ENCODE measurements around the gene ATP9B.

The ATP9B gene

GRCh38 chr18:79416677-79417052, 347.5 kb downstream of the ATP9B start:
- DNase-seq, result no peak

DNA sequence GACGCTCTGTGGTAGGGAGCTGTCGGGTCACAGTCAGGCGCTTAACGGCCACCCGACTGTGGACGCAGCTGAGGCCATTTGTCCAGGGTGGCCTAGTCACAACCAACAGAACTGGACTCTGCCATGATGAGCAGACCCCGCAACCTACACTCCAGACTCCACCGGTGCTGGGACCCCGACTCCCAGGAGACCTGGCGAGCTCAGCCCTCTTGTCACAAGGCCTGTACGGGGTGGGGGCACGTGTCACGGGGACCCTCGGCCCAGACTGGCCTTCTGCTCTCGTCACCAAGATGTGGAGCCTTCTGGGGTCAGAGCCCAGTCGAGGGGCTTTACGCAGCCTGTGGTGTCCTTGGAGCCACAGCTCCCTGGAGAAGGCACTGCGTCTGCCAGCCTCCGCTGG, 349.0 kb downstream of the ATP9B start:
- no peak for DNase-seq

GRCh38 chr18:79418642-79419041, 349.4 kb downstream of the ATP9B start:
- DNase-seq, result no peak

DNA sequence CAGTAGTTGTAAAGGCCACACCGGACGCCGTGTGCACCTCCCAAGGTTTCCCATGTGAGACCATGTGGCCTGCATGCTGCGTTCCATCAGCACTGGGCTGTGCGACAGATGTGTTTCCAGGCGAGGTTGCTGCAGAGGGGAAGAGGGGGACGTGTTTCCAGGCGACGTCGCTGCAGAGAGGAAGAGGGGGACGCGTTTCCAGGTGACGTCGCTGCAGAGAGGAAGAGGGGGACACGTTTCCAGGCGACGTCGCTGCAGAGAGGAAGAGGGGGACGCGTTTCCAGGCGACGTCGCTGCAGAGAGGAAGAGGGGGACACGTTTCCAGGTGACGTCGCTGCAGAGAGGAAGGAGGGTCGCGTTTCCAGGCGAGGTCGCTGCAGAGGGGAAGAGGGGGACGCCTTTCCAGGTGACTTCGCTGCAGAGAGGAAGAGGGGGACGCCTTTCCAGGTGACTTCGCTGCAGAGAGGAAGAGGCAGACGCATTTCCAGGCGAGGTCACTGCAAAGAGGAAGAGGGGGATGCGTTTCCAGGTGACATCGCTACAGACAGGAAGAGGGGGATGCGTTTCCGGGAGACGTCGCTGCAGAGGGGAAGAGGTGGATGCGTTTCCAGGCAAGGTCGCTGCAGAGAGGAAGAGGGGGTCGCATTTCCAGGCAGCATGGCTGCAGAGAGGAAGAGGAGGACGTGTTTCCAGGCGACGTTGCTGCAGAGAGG, 351.0 kb downstream of the ATP9B start:
- no peak for DNase-seq

GRCh38 chr18:79421275-79421857, 352.2 kb downstream of the ATP9B start:
- no peak for DNase-seq

GRCh38 chr18:79422022-79422782, 353.0 kb downstream of the ATP9B start:
- no peak for DNase-seq

DNA sequence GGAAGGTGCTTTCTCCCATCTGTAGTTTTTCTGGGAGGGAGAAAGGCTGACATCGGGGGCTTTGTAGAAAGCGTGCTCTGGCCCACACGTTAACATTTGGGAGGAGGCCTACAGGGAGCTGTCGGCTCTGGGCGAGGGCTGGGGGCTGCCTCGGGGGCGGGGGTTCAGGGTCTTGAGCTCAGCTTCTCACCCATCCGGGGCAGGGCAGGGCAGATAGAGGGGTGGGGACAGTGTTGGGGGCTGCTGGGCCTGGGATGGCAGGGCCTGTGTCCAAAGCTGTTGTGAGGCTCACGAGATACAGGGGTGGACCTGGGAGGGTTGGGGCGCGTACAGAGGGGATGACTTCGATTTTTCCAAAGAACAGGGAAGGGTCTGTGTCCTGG, 353.6 kb downstream of the ATP9B start:
- no peak for DNase-seq

DNA sequence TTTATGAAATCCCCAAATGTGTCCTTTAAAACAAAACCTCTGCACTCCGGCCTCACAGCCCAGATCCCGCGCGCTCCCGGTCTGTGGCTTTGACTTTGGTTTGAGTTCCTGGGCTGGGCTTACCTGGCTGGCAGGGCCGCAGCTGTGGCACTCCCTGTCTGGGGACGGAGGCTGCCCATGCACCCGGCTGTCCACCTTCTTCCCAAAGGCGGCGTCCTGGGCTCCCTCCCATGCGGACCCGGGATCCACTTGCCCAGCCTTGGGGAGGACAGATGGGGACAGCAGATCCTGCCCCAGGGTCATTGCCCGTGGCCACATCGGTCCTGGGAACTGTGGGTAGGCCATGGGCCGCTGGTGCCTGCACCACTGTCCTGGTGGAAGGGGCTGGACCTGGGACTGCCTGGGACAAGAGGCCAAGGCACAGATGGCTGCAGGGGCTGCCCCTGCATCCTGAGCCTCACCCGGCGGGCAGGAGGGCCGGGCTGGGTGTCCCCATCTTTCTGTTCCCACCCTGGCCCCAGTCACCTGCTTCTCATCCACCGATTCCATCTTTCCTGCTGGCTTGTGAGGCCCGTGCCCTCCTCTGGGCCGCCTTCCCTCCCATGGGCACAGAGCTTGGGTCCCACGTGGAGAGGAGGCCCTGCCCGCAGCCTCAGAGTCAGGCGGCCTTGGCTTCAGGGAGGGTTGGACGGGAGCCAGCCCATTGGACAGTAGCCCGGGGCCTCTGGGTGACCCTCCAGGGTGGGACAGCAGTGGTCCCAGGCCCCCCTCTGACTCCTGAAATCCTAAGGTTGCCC, 354.2 kb downstream of the ATP9B start:
- no peak for DNase-seq

DNA sequence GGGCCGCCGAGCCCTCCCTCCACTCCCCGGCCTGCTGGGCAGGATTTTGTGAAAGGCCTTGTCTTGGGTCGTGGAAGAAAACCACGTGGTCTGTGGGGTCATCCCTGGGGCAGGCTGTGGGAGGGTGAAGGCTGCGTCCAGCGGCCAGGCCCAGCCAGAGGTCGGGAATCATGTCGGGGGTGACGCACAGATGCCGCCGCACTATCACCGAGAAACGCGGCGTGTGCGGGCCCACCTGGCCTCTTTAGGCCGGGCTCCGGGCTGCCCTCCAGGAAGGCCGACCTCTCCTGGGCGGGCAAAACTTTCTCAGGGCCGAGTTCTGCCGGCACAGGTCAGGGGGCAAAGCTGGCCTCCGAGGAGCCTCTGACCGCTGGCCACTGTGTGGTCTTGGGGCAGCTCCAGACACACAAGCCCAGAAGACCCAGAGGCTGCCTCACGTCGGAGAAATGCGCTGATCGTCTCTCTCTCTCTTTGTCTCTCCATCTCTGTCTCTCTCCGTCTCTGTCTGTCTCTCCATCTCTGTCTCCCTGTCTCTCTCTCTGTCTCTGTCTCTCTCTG, 354.9 kb downstream of the ATP9B start:
- no peak for DNase-seq

- DNase-seq, result no peak
Observed at GRCh38 chr18:79424880-79425568, 355.8 kb downstream of the ATP9B start.

GRCh38 chr18:79425569-79425886, 356.3 kb downstream of the ATP9B start:
- no peak for DNase-seq

DNA sequence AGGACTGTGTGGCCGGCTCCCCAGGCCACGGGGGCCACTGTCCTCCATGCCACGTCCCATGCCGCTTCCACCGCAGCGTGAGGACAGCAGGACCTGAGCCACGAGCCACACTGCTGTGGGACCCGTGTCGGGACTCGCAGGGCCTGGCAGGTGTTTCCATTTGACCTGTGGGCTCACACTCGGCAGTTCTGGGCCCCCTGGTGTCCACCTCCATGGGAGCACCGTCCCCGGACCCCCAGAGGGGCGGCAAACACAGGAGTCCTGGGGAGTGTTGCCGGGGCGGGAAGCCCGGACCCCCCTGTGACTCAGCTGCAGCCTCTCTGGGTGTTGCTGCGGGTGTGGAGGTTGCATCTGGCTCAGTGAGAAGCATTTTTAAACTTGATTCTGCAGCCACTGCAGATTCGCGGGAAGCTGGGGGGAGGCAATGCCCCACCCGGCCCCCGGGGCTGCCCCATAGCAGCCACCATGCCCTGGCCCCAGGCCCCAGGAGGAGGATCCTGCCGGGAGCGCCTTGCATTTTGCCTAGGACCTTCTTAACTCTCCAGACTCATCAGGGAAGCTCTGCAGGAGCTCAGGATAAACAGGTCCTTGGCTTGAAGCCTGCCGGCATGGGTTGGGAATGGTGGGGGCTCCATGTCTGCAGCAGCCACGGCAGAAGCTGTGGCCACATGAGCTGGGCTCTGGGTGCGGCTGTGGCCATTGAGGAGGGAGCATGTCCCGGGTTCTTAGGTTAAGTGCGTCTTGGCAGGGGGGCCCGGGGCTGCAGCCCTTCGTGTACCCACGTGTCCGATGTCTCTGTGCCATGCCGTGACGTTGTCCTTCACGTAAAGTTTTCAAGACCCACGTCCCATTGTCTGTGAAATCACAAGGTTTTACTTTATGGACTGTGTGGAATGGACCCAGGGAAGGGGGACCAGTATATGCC, 357.4 kb downstream of the ATP9B start:
- DNase-seq, result no peak

DNA sequence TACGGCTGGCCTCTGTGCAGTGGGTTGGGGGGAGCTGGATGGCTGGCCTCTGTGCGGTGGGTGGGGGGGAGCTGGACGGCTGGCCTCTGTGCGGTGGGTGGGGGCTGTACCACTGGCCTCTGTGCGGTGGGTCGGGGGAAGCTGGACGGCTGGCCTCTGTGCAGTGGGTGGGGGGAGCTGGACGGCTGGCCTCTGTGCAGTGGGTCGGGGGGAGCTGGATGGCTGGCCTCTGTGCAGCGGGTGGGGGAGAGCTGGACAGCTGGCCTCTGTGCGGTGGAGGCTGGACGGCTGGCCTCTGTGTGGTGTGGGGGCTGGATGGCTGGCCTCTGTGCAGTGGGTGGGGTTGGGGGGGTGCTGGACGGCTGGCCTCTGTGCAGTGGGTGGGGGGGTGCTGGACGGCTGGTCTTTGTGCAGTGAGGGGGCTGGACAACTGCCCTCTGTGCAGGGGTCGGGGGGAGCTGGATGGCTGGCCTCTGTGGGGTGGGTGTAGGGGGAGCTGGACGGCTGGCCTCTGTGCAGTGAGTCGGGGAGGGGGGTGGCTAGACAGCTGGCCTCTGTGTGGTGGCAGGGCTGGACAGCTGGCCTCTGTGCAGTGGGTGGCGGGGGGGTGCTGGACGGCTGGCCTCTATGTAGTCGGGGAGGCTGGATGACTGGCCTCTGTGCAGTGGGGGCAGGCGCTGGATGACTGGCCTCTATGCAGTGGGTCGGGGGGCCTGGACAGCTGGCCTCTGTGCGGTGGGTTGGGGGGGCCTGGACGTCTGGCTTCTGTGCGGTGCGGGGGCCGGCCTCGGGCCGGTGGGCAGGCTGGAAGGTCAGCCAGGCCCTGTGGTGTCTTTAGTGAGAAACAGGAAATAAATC, 358.4 kb downstream of the ATP9B start:
- DNase-seq, result no peak
